Measurements from ENCODE around the gene SIK1.
"Not testable (repeated sequence)": the region's sequence is repeated elsewhere in the genome, so short reads cannot be mapped to it uniquely, and the experiment has no call there.

Gene SIK1

DNA sequence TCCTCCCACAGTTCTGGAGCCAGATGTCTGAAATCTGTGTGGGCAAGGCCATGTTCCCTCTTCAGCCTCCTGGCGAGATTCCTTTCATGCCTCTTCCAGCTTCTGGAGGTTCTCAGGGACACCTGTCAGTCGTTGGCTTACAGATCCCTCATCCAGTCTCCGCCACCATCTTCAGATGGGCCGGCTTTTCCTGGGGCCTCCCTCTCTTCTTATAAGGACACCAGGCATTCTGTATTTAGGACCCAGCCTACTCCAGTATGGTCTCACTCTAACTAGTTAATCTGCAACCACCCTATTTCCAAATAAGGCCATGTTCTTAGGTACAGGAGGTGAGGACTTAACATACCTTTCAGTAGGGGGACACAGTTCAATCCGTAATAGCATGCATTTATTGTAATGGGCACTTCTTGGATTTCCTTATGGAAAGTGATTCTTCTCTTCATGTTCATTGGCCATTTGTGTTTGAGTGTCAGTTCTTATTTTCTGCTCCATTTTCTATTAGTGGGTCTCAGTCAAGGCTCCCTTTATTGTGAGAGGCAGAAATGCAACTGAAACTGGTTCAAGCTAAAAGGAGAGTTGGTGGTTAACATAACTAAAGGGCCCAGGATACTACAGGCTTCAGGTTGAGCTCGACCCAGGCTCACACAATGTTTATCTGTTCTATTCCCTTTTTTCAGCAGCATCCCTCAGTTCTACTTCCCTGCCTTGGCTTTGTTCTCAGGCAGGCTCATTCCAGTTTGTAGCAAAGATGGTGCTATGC is 12.6 kb upstream of the SIK1 start:
- DNase-seq (ENCODE audit: low read depth in 2 of 2), result not testable (repeated sequence)

DNA sequence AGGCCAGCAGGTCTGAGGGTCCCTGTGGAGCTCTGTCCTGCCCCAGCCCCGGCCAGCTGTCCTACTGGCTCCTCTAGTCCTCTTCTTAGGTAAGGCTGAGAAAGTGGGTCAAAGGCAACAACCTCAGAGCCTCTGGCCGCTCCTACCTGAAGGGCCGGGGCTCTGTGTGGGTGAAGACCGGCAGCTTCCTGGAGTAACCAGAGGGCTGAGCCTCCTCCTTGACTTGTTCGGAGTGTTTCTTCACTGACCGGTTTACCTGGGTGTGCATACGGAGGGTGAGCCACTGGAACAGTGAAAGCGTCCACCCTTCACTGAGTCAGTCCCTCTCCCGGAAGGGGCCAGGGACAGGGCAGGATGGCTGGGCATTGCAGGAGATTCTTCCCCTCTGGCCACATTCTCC is 9.3 kb upstream of the SIK1 start:
- not testable (repeated sequence) for DNase-seq (ENCODE audit: low read depth in 2 of 2)

DNA sequence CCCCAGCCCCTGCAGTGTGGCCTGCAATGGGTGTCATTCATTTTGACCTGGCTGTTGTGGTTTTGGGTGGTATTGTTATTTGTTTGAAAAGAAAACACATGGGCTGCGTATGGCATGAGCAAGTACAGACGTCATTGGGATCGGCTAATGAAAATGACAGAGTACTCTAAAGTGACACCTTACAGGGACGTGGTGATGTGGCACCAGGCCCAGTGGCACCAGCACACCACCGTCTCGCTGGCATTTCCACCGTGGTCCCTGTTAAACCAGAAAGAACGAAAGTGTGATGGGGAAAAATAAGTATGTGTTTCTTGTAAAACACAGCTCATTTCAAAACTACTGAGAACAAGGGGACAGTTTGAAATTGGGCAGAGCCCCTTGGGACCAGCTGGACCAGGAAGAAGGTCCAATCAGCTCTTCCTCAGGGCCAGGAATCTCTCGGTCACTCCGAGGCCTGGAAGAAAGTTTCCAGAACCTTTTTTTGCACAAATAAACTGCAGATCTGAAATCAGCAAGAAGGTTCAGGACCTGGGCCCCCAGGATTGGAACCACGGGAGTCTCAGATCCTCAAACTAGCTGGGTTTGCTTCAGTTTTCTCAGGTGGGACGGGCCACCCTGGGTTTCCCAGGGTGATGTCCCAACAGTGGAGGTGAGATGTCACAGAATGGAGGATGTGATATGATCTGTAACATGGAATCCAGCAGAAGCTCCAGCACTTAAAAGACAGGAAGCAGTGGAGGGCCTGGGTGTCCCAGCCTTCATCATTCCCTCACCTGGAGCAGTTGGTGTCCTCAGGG is 6.6 kb upstream of the SIK1 start:
- DNase-seq (ENCODE audit: low read depth in 2 of 2), result not testable (repeated sequence)

DNA sequence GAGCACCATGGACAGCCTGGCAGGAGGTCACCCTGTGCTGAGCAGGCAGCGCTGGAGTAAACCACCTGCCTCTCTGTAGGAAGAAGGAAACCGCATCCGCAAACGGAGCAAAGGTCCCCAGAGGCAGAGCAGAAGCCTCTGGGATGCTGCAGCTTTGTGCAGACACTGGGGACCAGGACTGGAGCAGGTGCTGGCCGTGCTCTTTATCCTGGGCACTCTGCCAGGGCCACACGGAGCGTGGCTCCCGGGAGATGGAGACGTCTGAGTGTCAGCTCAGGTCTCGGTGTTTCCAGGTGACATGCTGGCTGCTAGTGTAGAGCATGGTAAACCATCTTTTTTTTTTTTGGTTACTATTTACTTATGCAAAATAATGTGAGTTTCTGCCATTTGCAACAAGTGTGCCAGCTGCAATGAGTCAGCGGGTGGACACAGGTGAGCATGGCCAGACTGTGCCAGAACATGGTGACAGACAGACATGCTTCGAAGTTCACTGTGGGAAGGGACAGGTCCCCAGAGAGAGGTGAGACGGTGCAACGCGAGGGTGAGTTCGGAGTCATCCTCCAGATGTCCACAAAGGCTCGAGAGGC is 4.0 kb upstream of the SIK1 start:
- not testable (repeated sequence) for DNase-seq (ENCODE audit: low read depth in 2 of 2)

DNA sequence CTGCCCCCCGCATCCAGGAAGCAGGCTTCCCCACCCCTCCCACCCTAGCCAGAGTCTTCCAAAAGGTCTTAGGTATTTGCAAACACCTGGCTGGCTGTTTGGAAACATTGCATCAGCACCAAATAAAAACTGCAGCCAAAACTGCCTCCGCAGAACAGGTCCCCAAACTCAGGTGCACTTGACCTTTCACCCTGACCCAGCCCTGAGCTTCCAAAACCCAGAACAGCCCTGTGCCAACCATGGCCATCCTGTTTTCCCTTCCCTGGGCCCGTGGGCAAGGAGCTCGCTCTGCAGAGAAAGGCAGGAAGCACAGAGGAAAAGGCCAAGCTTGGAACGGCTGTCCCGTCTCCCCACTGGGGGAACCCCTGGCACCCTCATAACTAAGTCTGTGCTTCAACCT is 2.0 kb upstream of the SIK1 start:
- DNase-seq (ENCODE audit: low read depth in 2 of 2), result not testable (repeated sequence)

DNA sequence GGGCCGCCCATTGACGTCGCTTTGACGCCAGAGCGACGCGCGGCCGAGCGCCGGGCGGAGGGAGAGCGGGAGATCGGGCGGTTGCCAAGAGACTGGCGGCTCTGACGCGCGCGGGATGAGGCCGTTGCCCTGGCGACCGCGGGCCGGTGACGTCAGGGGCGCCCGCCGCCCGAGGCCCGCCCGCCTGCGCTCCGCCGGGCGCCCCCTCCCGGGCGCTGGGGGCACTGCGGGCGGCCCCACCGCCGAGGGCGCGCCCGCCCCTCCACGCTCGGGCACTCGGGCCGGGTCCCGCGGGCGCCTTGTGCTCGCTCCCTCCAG is 270 bp upstream of the SIK1 start:
- not testable (repeated sequence) for DNase-seq (ENCODE audit: low read depth in 2 of 2)

DNA sequence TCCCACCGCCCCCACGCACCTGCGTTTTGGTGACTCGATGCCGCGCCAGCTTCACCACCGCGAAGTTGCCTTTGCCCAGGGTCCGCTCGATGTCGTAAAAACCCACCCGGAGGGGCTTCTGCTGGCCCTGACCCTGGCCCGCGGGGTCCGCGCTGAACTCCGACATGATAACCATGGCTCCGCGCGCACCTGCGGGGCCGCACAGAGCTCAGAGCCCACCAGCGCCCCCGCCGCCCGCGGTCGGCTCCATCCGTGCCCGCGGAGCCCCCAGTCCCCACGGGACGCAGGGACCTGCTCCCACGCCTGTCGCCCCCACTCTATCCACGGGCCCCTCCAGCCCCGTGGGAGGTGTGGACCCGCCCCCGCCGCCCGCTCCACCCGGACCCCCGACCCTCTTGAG is 927 bp downstream of the SIK1 start:
- not testable (repeated sequence) for DNase-seq (ENCODE audit: low read depth in 2 of 2)

DNA sequence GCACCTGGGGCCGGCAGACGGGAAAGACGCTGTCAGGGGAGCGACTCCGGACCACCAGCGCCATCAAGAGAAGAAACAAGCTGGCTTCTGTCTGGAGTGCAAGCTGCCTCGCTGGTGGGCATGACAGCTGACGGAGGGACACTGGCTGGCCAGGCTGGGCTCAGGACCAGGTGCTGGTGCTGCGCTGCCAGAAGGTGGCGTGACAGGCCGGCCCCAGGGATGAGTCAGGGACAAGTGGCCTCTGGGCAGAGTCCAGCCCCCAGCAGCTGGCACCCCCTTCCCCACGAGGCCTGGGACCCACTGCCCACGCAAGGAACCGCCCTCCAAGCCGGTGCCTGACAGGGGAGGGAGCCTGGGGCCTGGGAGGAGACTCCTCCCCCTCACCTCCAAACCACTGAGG is 7.5 kb downstream of the SIK1 start:
- DNase-seq (ENCODE audit: low read depth in 2 of 2), result not testable (repeated sequence)

DNA sequence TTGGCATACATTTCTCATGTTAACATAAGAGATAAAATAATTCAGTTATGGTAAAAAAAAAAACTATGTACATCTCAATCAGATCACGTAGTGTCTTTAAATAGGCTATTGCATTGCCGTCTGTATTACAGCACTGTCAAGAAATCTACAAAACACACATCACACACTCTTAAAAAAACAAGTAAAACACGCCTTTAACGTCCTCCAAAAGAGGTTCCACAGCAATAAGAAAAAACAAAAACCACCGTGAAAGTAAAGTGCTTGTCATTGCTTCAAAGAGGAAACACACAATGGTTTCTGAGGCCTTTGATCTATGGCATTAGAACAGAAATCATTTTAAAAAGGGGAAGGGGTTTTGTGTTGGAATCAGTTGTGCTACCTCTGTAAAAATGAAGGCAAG is 12.4 kb downstream of the SIK1 start:
- not testable (repeated sequence) for DNase-seq (ENCODE audit: low read depth in 2 of 2)

DNA sequence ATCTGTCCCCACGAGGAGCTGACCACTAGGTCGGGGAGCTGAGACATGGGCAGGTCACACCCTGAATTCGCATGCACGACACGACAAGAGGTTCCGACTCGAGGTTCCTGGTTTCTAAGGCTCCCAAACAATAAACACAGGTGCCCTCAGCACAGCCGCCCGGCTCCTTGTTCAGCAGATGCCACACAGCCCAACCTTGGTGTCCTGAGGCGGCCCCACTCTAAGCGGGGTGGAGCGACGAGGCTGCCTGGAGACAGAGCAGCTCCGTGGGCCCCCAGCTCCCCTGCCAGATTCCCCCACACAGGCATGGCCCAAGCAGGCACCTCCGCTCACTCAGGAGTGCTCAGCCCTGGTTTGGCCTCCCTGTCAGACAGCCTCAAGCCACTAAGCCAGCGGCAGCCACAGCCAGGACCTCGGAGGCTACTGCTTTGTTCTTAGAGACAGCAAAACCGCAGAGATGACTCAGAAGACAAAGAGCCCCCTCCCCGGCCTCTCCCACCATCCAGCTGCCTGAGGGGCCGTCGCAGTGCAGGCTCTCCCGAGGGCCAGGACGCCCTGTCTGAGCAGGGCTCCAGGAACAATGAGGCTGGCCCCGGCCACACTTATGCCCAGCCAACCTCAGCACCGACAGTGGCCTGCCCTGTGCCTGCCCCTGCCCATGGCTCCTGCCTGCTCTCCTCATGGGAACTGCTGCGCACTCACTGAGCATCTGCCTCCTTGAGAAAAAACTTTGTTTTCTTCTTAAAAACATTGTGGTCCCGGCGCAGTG is 14.7 kb downstream of the SIK1 start:
- not testable (repeated sequence) for DNase-seq (ENCODE audit: low read depth in 2 of 2)

DNA sequence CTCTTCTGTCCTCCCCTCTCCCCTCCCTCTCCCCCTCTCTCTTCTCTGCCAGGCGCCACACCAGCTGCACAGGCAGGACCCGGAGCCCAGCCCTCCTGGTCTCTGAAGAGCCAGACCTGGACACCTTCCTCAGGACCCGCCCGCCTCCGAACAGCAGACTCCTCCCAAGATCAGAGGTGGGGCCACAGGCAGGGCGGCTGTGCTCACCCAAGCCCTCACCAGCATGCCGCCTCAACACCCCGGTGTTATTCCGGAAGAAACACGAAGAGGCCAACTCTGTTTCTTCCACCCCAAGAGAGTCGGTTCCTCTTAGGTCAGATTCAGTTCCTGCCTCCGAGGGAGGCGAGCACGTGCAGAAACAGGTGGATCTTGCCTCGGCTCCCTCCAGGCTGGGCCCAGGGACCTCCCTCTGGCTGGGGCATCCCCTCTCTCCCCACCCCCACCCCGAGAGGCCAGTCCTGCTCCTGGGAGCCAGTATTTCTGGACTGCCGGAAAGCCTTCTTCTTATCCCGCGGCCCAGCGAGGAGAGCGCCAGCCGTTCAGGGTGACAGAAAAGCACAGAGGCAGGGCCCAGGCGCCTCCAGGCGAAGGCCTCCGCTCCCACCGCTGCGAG is 16.4 kb downstream of the SIK1 start:
- not testable (repeated sequence) for DNase-seq (ENCODE audit: low read depth in 2 of 2)

DNA sequence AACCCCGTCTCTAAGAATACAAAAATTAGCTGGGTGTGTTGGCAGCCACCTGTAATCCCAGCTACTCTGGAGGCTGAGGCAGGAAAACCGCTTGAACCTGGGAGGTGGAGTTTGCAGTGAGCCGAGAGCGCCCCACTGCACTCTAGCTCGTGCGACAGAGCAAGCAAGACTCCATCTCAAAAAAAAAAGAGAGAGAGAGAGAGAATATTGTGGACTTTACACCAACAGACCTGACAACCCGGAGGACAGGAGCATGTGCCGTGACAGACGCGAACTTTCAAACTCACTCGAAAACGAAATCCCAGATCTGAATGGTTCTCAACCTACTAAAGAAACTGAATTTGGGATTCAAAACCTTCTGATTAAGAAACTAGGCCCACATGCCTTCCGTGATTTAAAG is 19.8 kb downstream of the SIK1 start:
- not testable (repeated sequence) for DNase-seq (ENCODE audit: low read depth in 2 of 2)

DNA sequence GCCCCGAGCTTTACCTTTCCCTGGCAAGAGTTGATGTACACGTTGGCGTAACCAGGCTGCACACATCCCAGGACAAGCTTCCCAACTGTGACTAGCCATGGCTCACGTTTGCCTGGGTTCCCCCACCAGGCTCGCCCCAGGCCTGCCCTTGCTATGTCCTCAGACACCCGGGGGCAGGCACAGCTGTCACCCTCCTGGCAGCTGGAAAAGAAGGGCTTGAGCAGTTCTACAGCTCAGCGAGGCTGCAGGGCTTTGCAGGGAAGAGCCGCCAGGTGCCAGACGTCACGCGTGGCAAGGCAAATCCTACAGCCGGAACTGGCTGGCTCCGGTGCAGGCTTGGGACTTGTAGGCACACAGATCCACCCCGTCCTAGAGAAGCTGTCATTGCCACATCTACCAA is 22.5 kb downstream of the SIK1 start:
- not testable (repeated sequence) for DNase-seq (ENCODE audit: low read depth in 2 of 2)

DNA sequence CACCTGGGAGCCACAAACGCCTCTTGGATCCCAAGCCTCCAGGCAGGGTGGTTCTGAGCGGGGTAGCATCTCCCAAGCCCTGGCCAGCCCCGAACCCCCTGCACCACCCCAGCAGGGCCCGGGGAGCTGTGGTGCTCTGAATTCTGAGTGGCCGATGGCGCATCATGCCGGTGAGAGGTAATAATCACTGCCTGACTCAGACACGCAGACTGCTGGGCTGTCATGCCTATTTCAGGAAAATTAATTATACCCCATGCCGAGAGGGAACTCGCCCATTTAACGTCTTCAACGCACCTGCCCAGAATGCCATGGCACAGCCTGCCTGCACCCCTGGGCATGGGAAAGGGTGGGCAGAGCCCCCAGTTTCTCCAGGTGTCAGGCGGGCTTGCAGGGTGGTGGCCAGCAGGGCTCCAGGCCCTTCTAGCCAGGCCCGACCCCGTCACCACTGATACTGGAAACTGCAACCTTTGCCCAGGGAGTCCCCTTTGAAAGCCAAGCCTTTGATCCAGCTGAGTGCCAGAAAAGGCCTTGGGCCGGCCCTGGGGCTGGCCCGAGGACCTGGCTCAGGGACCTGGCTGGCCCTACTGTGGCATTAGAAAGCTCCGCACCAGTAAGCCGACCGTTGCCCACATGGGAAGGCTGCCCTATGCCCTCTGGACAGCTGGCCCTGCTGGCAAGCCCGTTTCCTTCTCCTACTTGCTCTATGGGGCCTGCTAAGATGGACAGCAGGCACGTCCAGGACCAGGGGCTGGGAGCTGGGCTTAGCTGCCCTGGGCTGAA is 23.1 kb downstream of the SIK1 start:
- DNase-seq (ENCODE audit: low read depth in 2 of 2), result not testable (repeated sequence)

DNA sequence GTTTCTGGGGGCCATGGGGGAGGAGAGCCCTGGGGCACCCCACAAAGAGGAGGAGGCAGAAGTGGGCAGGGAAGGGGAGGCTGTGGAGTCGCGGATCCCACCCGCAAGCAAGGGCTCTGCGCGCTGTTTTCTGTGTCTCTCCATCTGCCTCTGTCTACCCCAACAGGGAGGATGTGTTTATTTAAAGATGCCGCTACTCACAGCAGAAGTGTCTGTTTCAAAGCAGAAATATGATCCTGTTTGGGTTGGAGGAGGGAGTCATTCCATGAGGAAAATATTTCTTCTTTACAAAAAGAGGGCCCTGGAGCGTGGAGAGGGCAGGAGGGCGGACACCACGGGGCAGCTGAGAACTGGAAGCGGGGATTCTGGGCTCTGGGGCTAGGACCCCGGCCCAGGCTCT is 25.8 kb downstream of the SIK1 start:
- DNase-seq (ENCODE audit: low read depth in 2 of 2), result not testable (repeated sequence)

DNA sequence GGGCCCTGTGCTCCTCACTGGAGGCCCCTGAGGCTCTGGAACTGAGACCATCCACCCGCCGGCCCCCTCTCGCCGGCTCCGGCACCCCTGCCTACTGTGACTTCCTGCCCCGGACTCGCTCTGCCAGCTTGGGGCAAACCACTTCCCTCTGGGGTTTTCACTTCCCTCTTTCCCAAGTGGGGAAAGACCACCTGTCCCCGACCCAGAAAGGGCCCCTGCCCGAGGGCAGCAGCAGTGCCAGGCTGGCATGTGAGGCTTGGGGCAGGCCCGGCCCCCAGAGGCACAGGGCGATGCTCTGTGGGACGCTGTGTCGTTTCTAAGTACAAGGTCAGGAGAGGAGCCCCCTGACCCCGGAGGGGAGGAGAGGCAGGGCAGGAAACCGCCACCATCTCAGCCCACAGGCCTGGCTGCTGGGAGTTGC is 27.3 kb downstream of the SIK1 start:
- not testable (repeated sequence) for DNase-seq (ENCODE audit: low read depth in 2 of 2)

DNA sequence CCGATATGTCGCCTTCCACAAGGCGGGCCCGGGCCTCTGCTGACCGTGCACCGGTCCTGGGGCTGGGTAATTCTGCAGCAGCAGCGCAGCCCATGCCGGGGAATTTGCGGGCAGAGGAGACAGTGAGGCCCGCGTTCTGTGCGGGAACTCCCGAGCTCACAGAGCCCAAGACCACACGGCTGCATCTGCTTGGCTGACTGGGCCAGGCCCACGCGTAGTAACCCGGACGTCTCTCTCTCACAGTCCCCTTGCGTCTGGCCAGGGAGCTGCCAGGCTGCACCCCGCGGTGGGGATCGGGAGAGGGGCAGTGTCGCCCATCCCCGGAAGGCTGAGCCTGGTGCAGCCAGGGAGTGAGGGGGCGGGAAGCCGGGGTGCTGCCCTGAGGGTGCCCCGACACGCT is 27.8 kb downstream of the SIK1 start:
- not testable (repeated sequence) for DNase-seq (ENCODE audit: low read depth in 2 of 2)

DNA sequence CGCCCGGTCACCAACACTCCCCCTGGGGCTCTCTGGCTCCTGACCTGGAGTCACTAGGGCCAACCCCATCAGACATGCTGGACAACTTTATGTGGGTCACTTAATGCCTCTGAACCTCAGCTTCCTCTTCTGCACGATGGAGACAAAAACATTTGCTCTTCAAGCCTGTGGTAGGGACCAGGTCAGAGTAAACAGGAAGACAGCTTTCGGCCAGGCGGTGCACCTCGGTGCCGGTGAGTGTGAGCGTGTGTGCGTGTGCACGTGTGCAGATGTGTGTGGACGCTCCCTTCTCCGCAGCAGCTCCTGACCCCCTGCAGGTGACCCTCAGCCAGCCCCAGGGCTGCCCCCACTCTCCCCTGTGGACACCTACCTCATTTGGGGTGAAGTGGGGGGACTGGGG is 28.4 kb downstream of the SIK1 start:
- DNase-seq (ENCODE audit: low read depth in 2 of 2), result not testable (repeated sequence)

DNA sequence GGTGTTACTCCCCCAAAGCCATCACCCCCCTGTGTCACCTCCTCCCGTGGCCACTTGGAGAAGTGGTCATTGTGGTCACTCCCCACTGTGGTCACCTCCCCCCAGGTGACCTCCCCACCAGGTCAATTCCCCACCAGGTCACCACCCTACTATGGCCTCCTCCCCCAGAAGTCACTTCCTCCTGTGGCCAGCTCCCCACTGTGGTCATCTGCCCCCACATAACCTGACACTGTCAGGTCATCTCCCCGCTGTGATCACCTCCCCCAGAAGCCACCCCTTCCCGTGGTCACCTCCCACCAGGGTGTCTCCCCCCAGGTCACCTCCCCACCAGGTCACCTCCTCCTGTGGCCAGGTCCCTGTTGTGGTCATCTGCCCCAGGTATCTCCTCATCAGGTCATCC is 28.9 kb downstream of the SIK1 start:
- DNase-seq (ENCODE audit: low read depth in 2 of 2), result not testable (repeated sequence)

DNA sequence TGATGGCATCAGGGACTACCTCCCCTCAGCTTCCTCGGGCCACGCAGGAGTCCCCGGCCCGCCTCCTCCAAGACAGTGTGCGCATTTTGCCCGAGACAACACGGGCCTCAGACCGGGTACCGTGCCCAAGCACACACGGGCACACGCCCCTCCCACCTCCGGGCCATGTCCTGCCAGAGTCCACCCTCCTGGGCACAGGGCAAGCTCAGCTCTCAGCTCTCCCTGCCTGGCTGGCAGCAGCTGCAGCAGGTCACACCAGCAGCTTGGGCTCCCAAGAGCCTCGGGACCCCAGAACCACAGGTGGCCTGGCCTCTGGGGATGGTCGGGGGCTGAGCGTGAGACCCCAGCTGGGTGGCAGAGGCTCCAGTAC is 29.5 kb downstream of the SIK1 start:
- DNase-seq (ENCODE audit: low read depth in 2 of 2), result not testable (repeated sequence)
